ENCODE data around the gene TRAF3IP1. TPM values are rescaled to one million over a fixed set of nuclear protein-coding genes. Genes with fewer than 3 reads are reported as not detected.

The TRAF3IP1 gene
- total RNA-seq, 2 donors from 2014 or later = 3.4 to 7.2 TPM

DNA sequence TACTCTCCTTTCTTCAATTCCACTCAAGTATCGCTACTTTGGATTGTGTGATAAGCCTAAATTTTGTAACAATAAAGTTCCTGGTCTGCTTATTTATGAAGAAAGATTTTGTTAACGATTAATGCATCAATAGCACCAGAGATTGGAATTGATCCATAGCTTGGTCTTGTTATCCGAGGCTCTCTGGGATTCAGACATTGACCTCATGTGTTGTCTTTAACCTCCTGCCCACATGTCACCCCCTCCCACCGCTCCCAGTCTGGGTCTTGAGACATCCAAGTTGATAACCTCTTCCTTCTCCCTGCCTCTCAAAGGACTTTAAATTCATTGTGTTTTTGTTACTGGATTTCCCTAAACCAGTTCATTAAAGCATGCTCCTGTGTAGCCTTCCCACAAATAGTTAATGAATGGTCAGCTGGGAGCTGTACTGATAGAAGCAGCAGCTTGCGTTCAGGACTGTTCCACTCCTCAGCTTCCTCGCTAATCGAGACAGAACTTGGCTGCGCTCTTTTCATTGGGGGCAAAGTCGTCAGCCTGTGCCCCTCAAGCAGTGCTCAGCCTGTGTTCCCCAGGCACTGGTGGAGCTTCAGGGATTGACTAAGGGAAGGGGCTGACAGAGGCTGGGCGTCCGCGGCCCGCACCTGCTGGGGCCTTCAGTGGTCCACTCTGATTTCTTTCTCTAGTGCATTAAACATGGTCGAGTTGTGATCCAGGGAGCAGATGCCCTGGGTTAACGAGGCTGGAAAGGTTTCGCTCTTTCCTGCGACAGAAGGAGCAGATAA, 125.3 kb downstream of the TRAF3IP1 start:
- no peak for ATAC-seq (replicated peaks)
- H3K4me1 Mint-ChIP-seq = peaks cover under 1% of the 10 kb centered on the region
- no peak overlapping the region for H3K4me3 Mint-ChIP-seq
- H3K27ac Mint-ChIP-seq = no peak overlapping the region
- H3K36me3 Mint-ChIP-seq (ENCODE audit: low read depth) = peaks cover 99% of the 10 kb centered on the region
- no peaks in the 10 kb centered on the region for H3K27me3 Mint-ChIP-seq
- no peaks in the 10 kb centered on the region for H3K9me3 Mint-ChIP-seq

DNA sequence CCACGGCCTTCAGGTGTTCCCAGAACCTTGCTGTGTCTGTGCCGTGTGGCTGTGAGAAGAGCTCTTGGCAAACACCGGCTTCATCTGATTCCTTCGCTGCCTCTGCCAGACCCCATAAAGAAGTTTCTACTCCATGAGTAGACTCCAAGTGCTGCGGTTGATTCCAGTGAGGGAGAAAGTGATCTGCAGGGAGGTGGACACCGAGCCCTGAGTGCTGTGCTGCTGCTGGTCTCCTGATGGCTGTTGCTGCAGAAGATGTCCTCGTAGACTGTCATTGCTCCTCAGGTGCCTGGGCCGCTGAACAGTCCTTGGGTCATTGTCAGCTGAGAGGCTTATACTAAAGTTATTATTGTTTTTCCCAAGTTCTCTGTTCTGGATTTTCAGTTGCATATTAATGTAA, 126.1 kb downstream of the TRAF3IP1 start:
- H3K36me3 Mint-ChIP-seq (ENCODE audit: low read depth) = peaks cover 99% of the 10 kb centered on the region
- ATAC-seq (replicated peaks) = no peak
- H3K9me3 Mint-ChIP-seq = no peaks in the 10 kb centered on the region
- no peak overlapping the region for H3K4me3 Mint-ChIP-seq
- no peaks in the 10 kb centered on the region for H3K27me3 Mint-ChIP-seq
- no peak overlapping the region for H3K27ac Mint-ChIP-seq
- H3K4me1 Mint-ChIP-seq = peaks cover 5% of the 10 kb centered on the region

DNA sequence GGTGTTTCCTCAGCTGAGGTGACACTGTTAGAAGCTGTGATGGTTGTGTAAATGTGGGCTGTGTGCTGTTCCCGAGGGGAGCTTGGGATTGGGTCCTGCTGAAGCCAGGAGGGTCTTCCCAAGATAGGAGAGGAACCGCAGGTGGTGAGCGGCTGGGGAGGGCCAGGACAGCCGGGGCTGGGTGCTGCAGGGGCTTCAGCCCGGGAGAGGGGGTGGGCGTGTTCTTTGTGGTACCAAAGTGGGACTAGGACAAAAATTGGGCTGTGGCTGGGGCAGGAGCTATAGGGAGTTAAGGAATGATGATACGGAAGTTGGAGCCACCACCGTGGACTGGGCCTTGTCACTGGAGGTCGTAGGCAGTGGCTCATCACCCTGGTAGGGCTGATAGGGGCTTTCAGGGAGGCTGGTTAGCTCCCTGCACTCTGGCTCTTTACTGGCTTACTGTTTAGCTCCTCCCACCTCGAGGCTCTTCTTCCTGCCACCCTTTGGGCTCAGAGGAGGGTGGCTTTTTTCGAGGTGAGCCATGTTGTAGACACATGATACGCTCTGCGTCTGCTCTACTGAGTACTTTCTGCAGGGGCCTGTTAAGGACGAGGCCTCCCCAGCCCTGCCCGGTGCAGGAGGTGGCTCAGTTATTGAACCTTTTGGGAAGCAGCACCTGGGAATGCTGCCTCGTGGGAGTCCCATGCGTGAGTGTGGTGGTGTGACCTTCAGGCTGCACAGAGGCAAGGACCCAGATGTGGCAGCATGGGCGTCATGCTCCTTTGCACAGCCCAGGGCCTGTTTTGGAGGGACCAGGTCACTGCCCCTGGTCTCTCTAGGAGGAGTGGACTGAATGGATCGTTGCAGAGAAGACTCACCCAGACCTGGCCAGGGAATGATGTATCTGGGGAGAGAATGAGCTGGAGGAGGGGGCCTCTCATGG, 128.0 kb downstream of the TRAF3IP1 start:
- no peaks in the 10 kb centered on the region for H3K27me3 Mint-ChIP-seq
- peaks cover 94% of the 10 kb centered on the region for H3K36me3 Mint-ChIP-seq (ENCODE audit: low read depth)
- H3K4me3 Mint-ChIP-seq = no peak overlapping the region
- H3K4me1 Mint-ChIP-seq = peaks cover 6% of the 10 kb centered on the region
- no peaks in the 10 kb centered on the region for H3K9me3 Mint-ChIP-seq
- H3K27ac Mint-ChIP-seq = peak overlapping the region; percentile 40
- ATAC-seq (replicated peaks) = no peak

GRCh38 chr2:238449241-238449640, 128.9 kb downstream of the TRAF3IP1 start:
- Mint-ChIP-seq H3K4me3 (no peak overlapping the region), H3K27me3 (no peaks in the 10 kb centered on the region), H3K9me3 (no peaks in the 10 kb centered on the region), H3K27ac (no peak overlapping the region), H3K4me1 (peaks cover 6% of the 10 kb centered on the region), H3K36me3 (ENCODE audit: low read depth) (peaks cover 84% of the 10 kb centered on the region)
- no peak for ATAC-seq (replicated peaks)

DNA sequence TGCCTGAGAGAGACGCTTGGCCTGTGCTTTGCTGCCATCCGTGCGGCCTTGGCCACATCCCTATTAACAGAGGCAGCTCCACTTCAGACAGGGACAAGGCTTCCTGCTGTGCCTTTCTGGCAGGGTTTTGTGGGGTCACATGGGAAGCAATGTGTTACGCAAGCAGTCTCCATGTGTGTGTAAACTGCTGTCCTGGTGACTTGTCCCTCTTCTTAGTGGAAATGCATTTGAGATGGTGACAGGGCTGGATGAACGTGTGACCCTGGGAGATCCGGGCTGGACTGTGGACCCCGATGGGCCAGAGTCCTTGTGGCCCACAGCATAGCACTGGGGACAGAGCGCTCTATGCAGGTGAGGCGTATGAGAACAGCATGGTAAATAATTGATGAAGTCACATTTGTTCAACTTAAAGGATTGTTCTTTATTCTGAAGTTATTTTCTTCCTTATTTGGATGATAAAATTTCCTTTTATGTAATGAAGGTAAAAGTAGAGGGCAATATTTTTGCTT, 129.6 kb downstream of the TRAF3IP1 start:
- no peak overlapping the region for H3K27ac Mint-ChIP-seq
- no peaks in the 10 kb centered on the region for H3K9me3 Mint-ChIP-seq
- H3K27me3 Mint-ChIP-seq = no peaks in the 10 kb centered on the region
- no peak overlapping the region for H3K4me3 Mint-ChIP-seq
- peaks cover 6% of the 10 kb centered on the region for H3K4me1 Mint-ChIP-seq
- ATAC-seq (replicated peaks) = no peak
- H3K36me3 Mint-ChIP-seq (ENCODE audit: low read depth) = peaks cover 77% of the 10 kb centered on the region

GRCh38 chr2:238450440-238450861, 130.1 kb downstream of the TRAF3IP1 start:
- H3K27ac Mint-ChIP-seq = no peak overlapping the region
- H3K9me3 Mint-ChIP-seq = peaks cover 3% of the 10 kb centered on the region
- peaks cover 72% of the 10 kb centered on the region for H3K36me3 Mint-ChIP-seq (ENCODE audit: low read depth)
- H3K4me3 Mint-ChIP-seq = no peak overlapping the region
- H3K4me1 Mint-ChIP-seq = peaks cover 6% of the 10 kb centered on the region
- no peaks in the 10 kb centered on the region for H3K27me3 Mint-ChIP-seq
- no peak for ATAC-seq (replicated peaks)

Other genes with a start within 250 kb of the TRAF3IP1 start
- 1 to 10 TPM in 1 of 2 donors, under 1 TPM in 1; 0.39 to 1.0 TPM for gene ESPNL, start 220.2 kb upstream of the TRAF3IP1 start, total RNA-seq
- not detected for gene KLHL30, start 181.8 kb upstream of the TRAF3IP1 start, total RNA-seq
- not detected for gene ERFE, start 161.5 kb upstream of the TRAF3IP1 start, total RNA-seq
- gene ILKAP, start 116.8 kb upstream of the TRAF3IP1 start, total RNA-seq = 10 to 100 TPM; 33.6 to 53.6 TPM
- gene HES6, start 80.5 kb upstream of the TRAF3IP1 start, total RNA-seq = 1 to 10 TPM; 1.3 to 4.8 TPM
- gene PER2, start 31.9 kb upstream of the TRAF3IP1 start, total RNA-seq = 10 to 100 TPM in 1 of 2 donors, 1 to 10 TPM in 1; 6.2 to 23.7 TPM
- gene ASB1, start 106.4 kb downstream of the TRAF3IP1 start, total RNA-seq = 10 to 100 TPM; 34.0 to 35.3 TPM